ENCODE results near the gene SERPINB8.

DNA sequence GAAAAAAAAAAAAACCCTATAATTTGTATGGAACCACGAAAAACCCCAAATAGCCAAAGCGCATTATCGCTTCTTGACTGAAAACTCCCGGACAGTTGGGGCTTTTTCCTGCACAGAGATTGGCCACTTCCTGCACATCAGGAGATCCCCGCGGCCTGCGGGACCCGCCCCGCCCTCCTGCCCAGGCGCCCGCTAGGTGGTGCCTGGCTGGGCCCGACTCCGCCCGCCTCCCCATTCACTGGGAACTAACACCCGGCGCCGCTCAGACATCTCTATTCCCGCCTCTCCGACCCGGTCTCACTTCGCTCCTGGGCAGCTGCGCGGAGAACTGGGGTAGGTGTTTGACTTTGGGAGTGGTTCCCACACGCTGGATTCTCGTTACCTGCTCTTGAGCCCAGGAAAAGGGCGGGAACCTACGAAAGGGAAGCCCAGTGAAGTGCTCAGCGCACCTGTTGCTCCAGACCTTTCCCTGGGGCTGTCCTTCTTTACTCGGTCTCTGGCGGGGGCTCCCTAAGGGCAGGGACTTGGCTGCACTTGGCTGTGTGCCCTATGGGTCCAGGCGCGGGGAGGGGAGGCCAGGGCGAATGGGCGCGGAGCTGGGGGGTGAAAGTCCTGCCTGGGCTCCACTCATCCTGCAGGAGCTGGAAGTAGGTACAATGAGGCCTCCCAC, 20.7 kb upstream of the SERPINB8 start, which contains the start of gene HMSD:
- TF ChIP-seq BHLHE40 (IDR thresholded peaks at IDR 0.05; ENCODE audit: borderline replicate concordance), result no peak
- no peak for TF ChIP-seq ELF4 (IDR thresholded peaks at IDR 0.05)
- no peak for TF ChIP-seq FOXA1 (IDR thresholded peaks at IDR 0.05)
- no peak for TF ChIP-seq SUZ12 (IDR thresholded peaks at IDR 0.05)
- TF ChIP-seq TARDBP (IDR thresholded peaks at IDR 0.05), result no peak
- no peak for TF ChIP-seq L3MBTL2 (conservative IDR thresholded peaks at IDR 0.05)
- no peak for TF ChIP-seq LEF1 (IDR thresholded peaks at IDR 0.05; ENCODE audit: borderline replicate concordance)
- TF ChIP-seq SP1 (IDR thresholded peaks at IDR 0.05), result no peak

Measured in HEK293T (cell line).